Smooth muscle cell of the brain vasculature (primary cell): ENCODE data around the gene FAM241A.
A peak's percentile ranks its signal among the peaks of the same experiment; 100 is the strongest.
"Not testable (repeated sequence)": the region's sequence is repeated elsewhere in the genome, so short reads cannot be mapped to it uniquely, and the experiment has no call there.

ENCODE experiments used
- DNase-seq: peaks from one replicate; pipeline ENCODE4 v3.0.0-alpha.2; 2012; ENCODE audit warnings: low read depth, low spot score

FAM241A gene

GRCh38 chr4:112138538-112138937, 6.7 kb upstream of the FAM241A start:
- no peak for DNase-seq

GRCh38 chr4:112140536-112140935, 4.7 kb upstream of the FAM241A start:
- DNase-seq: no peak

GRCh38 chr4:112141366-112142138, 3.7 kb upstream of the FAM241A start:
- DNase-seq: no peak

- DNase-seq: no peak
Observed at GRCh38 chr4:112142182-112142581, 3.1 kb upstream of the FAM241A start.

GRCh38 chr4:112143781-112144180, 1.5 kb upstream of the FAM241A start:
- no peak for DNase-seq

GRCh38 chr4:112144546-112145325, 518 bp upstream of the FAM241A start:
- peak; percentile 21 for DNase-seq

GRCh38 chr4:112145790-112146501, 692 bp downstream of the FAM241A start:
- DNase-seq: no peak

- no peak for DNase-seq
Observed at GRCh38 chr4:112146502-112146813, 1.2 kb downstream of the FAM241A start.

- DNase-seq: no peak
Observed at GRCh38 chr4:112147697-112148096, 2.4 kb downstream of the FAM241A start.

- DNase-seq: no peak
Observed at GRCh38 chr4:112150920-112151319, 5.7 kb downstream of the FAM241A start.

GRCh38 chr4:112152521-112152920, 7.3 kb downstream of the FAM241A start:
- no peak for DNase-seq

GRCh38 chr4:112153211-112153791, 8.0 kb downstream of the FAM241A start:
- no peak for DNase-seq

- no peak for DNase-seq
Observed at GRCh38 chr4:112156112-112156511, 10.9 kb downstream of the FAM241A start.

GRCh38 chr4:112156553-112156952, 11.3 kb downstream of the FAM241A start:
- no peak for DNase-seq

- not testable (repeated sequence) for DNase-seq
Observed at GRCh38 chr4:112163706-112164105, 18.5 kb downstream of the FAM241A start.

- DNase-seq: no peak
Observed at GRCh38 chr4:112167794-112168193, 22.5 kb downstream of the FAM241A start.

GRCh38 chr4:112168719-112169500, 23.7 kb downstream of the FAM241A start:
- DNase-seq: no peak

- no peak for DNase-seq
Observed at GRCh38 chr4:112170451-112170993, 25.3 kb downstream of the FAM241A start.

GRCh38 chr4:112171051-112171763, 26.0 kb downstream of the FAM241A start:
- DNase-seq: not testable (repeated sequence)

GRCh38 chr4:112172180-112172579, 26.9 kb downstream of the FAM241A start:
- DNase-seq: no peak
